Measurements from ENCODE around the gene PDCD7. TPM values are rescaled to one million over a fixed set of nuclear protein-coding genes. Genes with fewer than 3 reads are reported as not detected.

Gene PDCD7
- total RNA-seq, 2 experiments from 2014 or later: 34.6 to 47.3 TPM

GRCh38 chr15:65180167-65180566 lies 46.6 kb upstream of the PDCD7 start:
- Histone ChIP-seq H3K9me3 (ENCODE audit: low read length) (no peaks in the 10 kb centered on the region), H3K36me3 (ENCODE audit: insufficient read depth, low read length) (peaks cover 57% of the 10 kb centered on the region), H4K20me1 (ENCODE audit: insufficient read depth, low read length) (no peaks in the 10 kb centered on the region; the same call in 1 of the 2 replicates), H3K4me2 (ENCODE audit: low read length) (no peak overlapping the region), H2AFZ (ENCODE audit: low read length) (no peak overlapping the region), H3K79me2 (ENCODE audit: insufficient read depth, low read depth, low read length) (peaks cover 60% of the 10 kb centered on the region), H3K27ac (ENCODE audit: low read depth, low read length, poor library complexity, severe bottlenecking) (no peak overlapping the region), H3K4me3 (ENCODE audit: low read depth, low read length, poor library complexity, severe bottlenecking) (no peak overlapping the region), H3K9me2 (ENCODE audit: insufficient read depth, low read length) (no peaks in the 10 kb centered on the region), H3K4me1 (ENCODE audit: insufficient read depth, low read length, poor library complexity, severe bottlenecking) (peaks cover 17% of the 10 kb centered on the region)
- ChIA-PET POLR2A (interaction anchor here (1.3 kb wide), 1 partner anchor 107 kb away, joined by 3 read pairs; the partner anchor contains the start of gene PARP16), CTCF (ENCODE audit: unreplicated experiment) (no interaction called here)
- intact Hi-C loops (cut with micrococcal nuclease; ENCODE audit: unreplicated experiment): loop anchor here (10.0 kb wide), 1 partner anchor 145 kb away; no protein-coding TSS in a partner anchor
- no TSS peak for BruUV-seq (replicated peaks)
- DNase-seq (ENCODE audit: low spot score): no peak
- TF ChIP-seq CTCF (conservative IDR thresholded peaks at IDR 0.05; ENCODE audit: low read length) (no peak), EZH2phosphoT487 (IDR thresholded peaks at IDR 0.05; ENCODE audit: borderline replicate concordance, low read depth, low read length) (no peak)

- DNase-seq (ENCODE audit: low spot score): no peak
- no peaks in the 10 kb centered on the region; the same call in 1 of the 2 replicates for H4K20me1 ChIP-seq (ENCODE audit: insufficient read depth, low read length)
- peaks cover 40% of the 10 kb centered on the region for H3K79me2 ChIP-seq (ENCODE audit: insufficient read depth, low read depth, low read length)
- ChIA-PET CTCF (ENCODE audit: unreplicated experiment) (no interaction called here), POLR2A (interaction anchor here (0.6 kb wide), 1 partner anchor 116 kb away, joined by 4 read pairs; no protein-coding TSS in a partner anchor)
- H2AFZ ChIP-seq (ENCODE audit: low read length): no peak overlapping the region
- H3K9me3 ChIP-seq (ENCODE audit: low read length): no peaks in the 10 kb centered on the region
- H3K36me3 ChIP-seq (ENCODE audit: insufficient read depth, low read length): peaks cover 76% of the 10 kb centered on the region
- H3K27ac ChIP-seq (ENCODE audit: low read depth, low read length, poor library complexity, severe bottlenecking): no peak overlapping the region
- H3K4me2 ChIP-seq (ENCODE audit: low read length): no peak overlapping the region
- H3K4me3 ChIP-seq (ENCODE audit: low read depth, low read length, poor library complexity, severe bottlenecking): no peak overlapping the region
- intact Hi-C loops (cut with micrococcal nuclease; ENCODE audit: unreplicated experiment): no loop called here
- BruUV-seq (replicated peaks): no TSS peak
- TF ChIP-seq CTCF (conservative IDR thresholded peaks at IDR 0.05; ENCODE audit: low read length): no peak
- H3K9me2 ChIP-seq (ENCODE audit: insufficient read depth, low read length): no peaks in the 10 kb centered on the region
- H3K4me1 ChIP-seq (ENCODE audit: insufficient read depth, low read length, poor library complexity, severe bottlenecking): peaks cover 7% of the 10 kb centered on the region
These were observed 44.3 kb upstream of the PDCD7 start for GRCh38 chr15:65177901-65178300.

GRCh38 chr15:65176056-65176455 lies 42.4 kb upstream of the PDCD7 start:
- H4K20me1 ChIP-seq (ENCODE audit: insufficient read depth, low read length): no peaks in the 10 kb centered on the region
- intact Hi-C loops (cut with micrococcal nuclease; ENCODE audit: unreplicated experiment): no loop called here
- H2AFZ ChIP-seq (ENCODE audit: low read length): no peak overlapping the region
- no peaks in the 10 kb centered on the region for H3K4me1 ChIP-seq (ENCODE audit: insufficient read depth, low read length, poor library complexity, severe bottlenecking)
- no TSS peak for BruUV-seq (replicated peaks)
- no peak for DNase-seq (ENCODE audit: low spot score)
- no peaks in the 10 kb centered on the region for H3K9me2 ChIP-seq (ENCODE audit: insufficient read depth, low read length)
- no peak for TF ChIP-seq EZH2phosphoT487 (IDR thresholded peaks at IDR 0.05; ENCODE audit: borderline replicate concordance, low read depth, low read length)
- no peak for TF ChIP-seq CTCF (conservative IDR thresholded peaks at IDR 0.05; ENCODE audit: low read length)
- H3K4me3 ChIP-seq (ENCODE audit: low read depth, low read length, poor library complexity, severe bottlenecking): no peak overlapping the region
- H3K9me3 ChIP-seq (ENCODE audit: low read length): no peaks in the 10 kb centered on the region
- H3K79me2 ChIP-seq (ENCODE audit: insufficient read depth, low read depth, low read length): peaks cover 22% of the 10 kb centered on the region
- H3K36me3 ChIP-seq (ENCODE audit: insufficient read depth, low read length): peaks cover 88% of the 10 kb centered on the region
- CTCF ChIA-PET (ENCODE audit: unreplicated experiment): no interaction called here
- POLR2A ChIA-PET: no interaction called here
- H3K4me2 ChIP-seq (ENCODE audit: low read length): no peak overlapping the region
- H3K27ac ChIP-seq (ENCODE audit: low read depth, low read length, poor library complexity, severe bottlenecking): no peak overlapping the region
